Epithelial cell of esophagus (primary cell): Measurements from ENCODE around the gene VAMP5.

Experiments
- DNase-seq: peaks from one replicate; pipeline ENCODE4 v3.0.0; 2010; ENCODE audit warnings: low read depth
- H3K4me3 ChIP-seq: 2 replicates; pipeline ENCODE4 v1.5.1; 2011; ENCODE audit warnings: mild to moderate bottlenecking, low read length, control low read depth
- CTCF ChIP-seq: IDR thresholded peaks from 2 replicates; pipeline ENCODE4 v1.5.1; 2011; ENCODE audit warnings: low read depth, mild to moderate bottlenecking, low read length, control low read depth, inconsistent platforms; ENCODE audit not compliant: insufficient read depth; ENCODE audit errors: missing control alignments

Gene VAMP5

GRCh38 chr2:85631316-85631715, 47.1 kb downstream of the VAMP5 start:
- no peak for DNase-seq
- no peak for TF ChIP-seq CTCF
- no peak overlapping the region for H3K4me3 ChIP-seq

- TF ChIP-seq CTCF, result no peak
- no peak overlapping the region for H3K4me3 ChIP-seq
- DNase-seq, result no peak
Observed at GRCh38 chr2:85635011-85635410, 50.8 kb downstream of the VAMP5 start.

GRCh38 chr2:85635636-85636035, 51.4 kb downstream of the VAMP5 start:
- DNase-seq, result no peak
- H3K4me3 ChIP-seq, result no peak overlapping the region
- no peak for TF ChIP-seq CTCF

- no peak for DNase-seq
- TF ChIP-seq CTCF, result no peak
- no peak overlapping the region for H3K4me3 ChIP-seq
Observed at GRCh38 chr2:85642725-85643124, 58.5 kb downstream of the VAMP5 start.
